Gastrocnemius medialis (tissue), 4 donors: ENCODE measurements around the gene DCAF17.

Experiments
- CTCF ChIP-seq, 5 experiments: fragments of 450-650 bp in 3 of 5; fragments of 200-600 bp in 2 of 5; sonication (generic) in 2 of 5; IDR thresholded peaks in 4 of 5; conservative IDR thresholded peaks in 1 of 5; 1 replicate in 4 of 5; 2 replicates in 1 of 5; pipeline ENCODE4 v1.5.1; 2016 to 2019; ENCODE audit warnings: antibody characterized with exemption in 5 of 5, mild to moderate bottlenecking in 3 of 5, moderate library complexity in 3 of 5
- POLR2A ChIP-seq, 2 donors: fragments of 450-650 bp; IDR thresholded peaks; one replicate each; pipeline ENCODE4 v1.6.1; 2017; ENCODE audit warnings: antibody characterized with exemption in 2 of 2, mild to moderate bottlenecking in 2 of 2, moderate library complexity in 2 of 2

GRCh38 chr2:171401947-171402346 lies 32.1 kb upstream of the DCAF17 start:
- TF ChIP-seq POLR2A (IDR thresholded peaks at IDR 0.05) (no peak), CTCF (IDR thresholded peaks at IDR 0.05 in 4 of 5, conservative IDR thresholded peaks at IDR 0.05 in 1 of 5) (no peak)
